ENCODE results near the gene GNA14. TPM values are rescaled to one million over a fixed set of nuclear protein-coding genes. Genes with fewer than 3 reads are reported as not detected.

The GNA14 gene
- total and polyA plus RNA-seq, 2 of the 8 experiments (the other 6 are each of a cell fraction or from before 2014, with no cell fraction given) = 3.4 to 6.3 TPM

GRCh38 chr9:77474936-77475335, 173.2 kb downstream of the GNA14 start:
- H2BK12ac ChIP-seq (ENCODE audit: low read depth, low read length) = no peak overlapping the region
- H2BK20ac ChIP-seq (ENCODE audit: low read length) = no peak overlapping the region
- no peaks in the 10 kb centered on the region for H3K79me2 ChIP-seq (ENCODE audit: control insufficient read depth in 1 of 2, insufficient read depth in 2 of 2, low read length in 2 of 2)
- no peak overlapping the region for H2BK5ac ChIP-seq (ENCODE audit: low read depth, low read length)
- peaks cover 0 to 3% of the 10 kb centered on the region in 2 experiments; a peak in 1 of 4 replicates for H3K9me3 ChIP-seq (ENCODE audit: insufficient read depth in 2 of 2, low read depth in 1 of 2, low read length in 1 of 2)
- H3K4me2 ChIP-seq (ENCODE audit: insufficient read depth in 1 of 2, low read depth in 2 of 2, low read length in 2 of 2) = no peak overlapping the region
- POLR2A ChIA-PET (ENCODE audit: partially characterized antibody) = no interaction called here
- H3K4me3 ChIP-seq (ENCODE audit: extremely low read depth in 1 of 4, insufficient read depth in 2 of 4, low read depth in 3 of 4, low read length in 4 of 4) = no peak overlapping the region
- H3K23ac ChIP-seq (ENCODE audit: insufficient read length) = no peak overlapping the region
- H3K36me3 ChIP-seq (ENCODE audit: control insufficient read depth in 2 of 4, insufficient read depth in 4 of 4, low read length in 3 of 4) = no peaks in the 10 kb centered on the region
- H3K56ac ChIP-seq (replicated peaks; ENCODE audit: insufficient read length, low read depth, low read length) = no peak overlapping the region
- H3K9ac ChIP-seq (replicated peaks in 1 of 4; ENCODE audit: extremely low read depth in 1 of 4, low read depth in 3 of 4, low read length in 3 of 4) = no peak overlapping the region
- no peaks in the 10 kb centered on the region for H3K27me3 ChIP-seq (replicated peaks in 1 of 4; ENCODE audit: control insufficient read depth in 3 of 4, extremely low read depth in 1 of 4, insufficient read depth in 3 of 4, low read length in 3 of 4)
- H2AFZ ChIP-seq (ENCODE audit: low read length) = no peak overlapping the region
- WGBS, 2 experiments (ENCODE audit: extremely low coverage in 1 of 2, insufficient coverage in 1 of 2, insufficient read length in 1 of 2, insufficient replicate concordance in 2 of 2, low coverage in 1 of 2, low lambda C conversion rate in 2 of 2, missing lambda C conversion rate in 1 of 2) = 91% methylated on average over 3 of the region's 3 CpGs; no CpG with 5 or more reads in 1 of the 2 experiments
- H3K4ac ChIP-seq (replicated peaks; ENCODE audit: insufficient read length, low read depth, low read length) = no peak overlapping the region
- H4K91ac ChIP-seq (replicated peaks; ENCODE audit: insufficient read length, low read length) = no peak overlapping the region
- CTCF ChIA-PET (ENCODE audit: partially characterized antibody) = interaction anchor here (0.6 kb wide), 1 partner anchor 110 kb away, joined by 3 read pairs; no protein-coding TSS in a partner anchor
- no peaks in the 10 kb centered on the region for H3K79me1 ChIP-seq (ENCODE audit: low read depth, low read length)
- H3K14ac ChIP-seq (ENCODE audit: insufficient read length) = no peak overlapping the region
- no peak overlapping the region for H4K5ac ChIP-seq (ENCODE audit: insufficient read length, low read depth, low read length)
- no peak for TF ChIP-seq BACH1 (IDR thresholded peaks at IDR 0.05; ENCODE audit: low read length)
- H3K4me1 ChIP-seq (replicated peaks in 1 of 4; ENCODE audit: control insufficient read depth in 3 of 4, insufficient read depth in 4 of 4, low read length in 3 of 4) = no peaks in the 10 kb centered on the region
- no peak overlapping the region for H3K18ac ChIP-seq (ENCODE audit: extremely low read depth, low read length)
- no peaks in the 10 kb centered on the region; the same call in 1 of the 2 replicates for H3K23me2 ChIP-seq (ENCODE audit: low read depth, low read length)
- H2BK15ac ChIP-seq (ENCODE audit: low read length) = no peak overlapping the region
- H4K8ac ChIP-seq (ENCODE audit: extremely low read depth, insufficient read depth, low read length) = no peak overlapping the region
- DNase-seq (ENCODE audit: low read depth in 1 of 2, low spot score in 2 of 2) = no peak
- no peak overlapping the region for H3K27ac ChIP-seq (ENCODE audit: low read depth, low read length)
- no peak overlapping the region for H2AK5ac ChIP-seq (ENCODE audit: low read depth, low read length)
- no peak overlapping the region for H2BK120ac ChIP-seq (replicated peaks; ENCODE audit: low read depth, low read length)
- H4K20me1 ChIP-seq (replicated peaks in 1 of 2; ENCODE audit: control insufficient read depth in 1 of 2, insufficient read depth in 2 of 2, low read length in 2 of 2) = no peaks in the 10 kb centered on the region
- FAIRE-seq = no peak

Data from H1 (cell line).